HG02981 (cell line): Measurements from ENCODE around the gene COX6B1.
"Not testable (repeated sequence)": the region's sequence is repeated elsewhere in the genome, so short reads cannot be mapped to it uniquely, and the experiment has no call there.

ENCODE experiments used
- ATAC-seq: cut with Tn5 transposase; IDR thresholded peaks from one replicate; pipeline ENCODE4 v1.9.1; 2021; ENCODE audit warnings: mild to moderate bottlenecking, moderate library complexity; ENCODE audit not compliant: unreplicated experiment

COX6B1 gene

DNA sequence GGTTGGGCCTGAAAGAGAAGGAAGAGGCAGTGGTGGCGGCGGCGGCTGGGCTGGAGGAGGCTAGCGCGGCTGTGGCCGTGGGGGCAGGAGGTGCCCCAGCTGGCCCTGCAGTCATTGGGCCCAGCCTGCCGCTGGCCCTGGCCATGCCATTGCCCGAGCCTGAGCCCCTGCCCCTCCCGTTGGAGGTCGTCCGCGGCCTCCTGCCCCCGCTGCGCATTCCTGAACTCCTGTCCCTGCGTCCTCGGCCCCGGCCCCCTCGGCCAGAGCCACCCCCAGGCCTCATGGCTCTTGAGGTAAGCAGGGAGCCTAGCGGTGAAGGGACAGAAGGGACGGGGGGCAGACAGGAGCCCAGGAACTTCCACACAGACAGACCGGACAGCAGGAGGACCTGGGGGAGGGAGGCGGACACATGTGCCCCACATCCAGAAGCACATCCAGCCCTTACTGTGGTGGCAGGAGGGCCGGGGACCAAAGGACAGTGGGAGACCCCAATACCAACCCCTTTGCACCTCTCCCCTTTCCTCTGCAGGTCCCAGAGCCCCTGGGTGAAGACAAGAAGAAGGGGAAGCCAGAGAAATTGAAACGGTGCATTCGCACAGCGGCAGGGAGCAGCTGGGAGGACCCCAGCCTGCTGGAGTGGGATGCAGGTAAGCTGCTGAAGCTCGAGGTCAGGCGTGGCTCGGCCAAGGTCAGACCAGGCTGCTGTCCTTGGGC is 14.2 kb upstream of the COX6B1 start:
- no peak for ATAC-seq

DNA sequence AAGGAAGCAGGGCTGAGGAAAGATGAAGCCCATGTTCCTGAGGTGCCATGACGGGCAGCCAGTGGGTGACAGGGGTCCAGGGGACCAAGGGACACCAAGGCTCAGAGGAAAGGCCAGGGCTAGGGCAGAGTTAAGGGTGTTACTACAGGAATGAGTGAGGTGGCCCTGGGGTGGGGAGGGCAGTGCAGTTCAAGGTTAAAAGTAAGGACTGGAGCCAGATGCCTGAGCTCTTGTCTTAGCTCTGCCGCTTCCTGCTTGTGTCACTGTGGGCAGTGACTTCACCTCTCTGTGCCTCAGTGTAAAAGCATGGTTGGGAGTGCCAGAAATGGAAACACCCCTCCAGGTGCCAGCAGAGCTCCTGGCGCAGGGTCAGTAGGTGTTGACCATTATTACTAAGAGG is 11.5 kb upstream of the COX6B1 start:
- ATAC-seq: no peak

DNA sequence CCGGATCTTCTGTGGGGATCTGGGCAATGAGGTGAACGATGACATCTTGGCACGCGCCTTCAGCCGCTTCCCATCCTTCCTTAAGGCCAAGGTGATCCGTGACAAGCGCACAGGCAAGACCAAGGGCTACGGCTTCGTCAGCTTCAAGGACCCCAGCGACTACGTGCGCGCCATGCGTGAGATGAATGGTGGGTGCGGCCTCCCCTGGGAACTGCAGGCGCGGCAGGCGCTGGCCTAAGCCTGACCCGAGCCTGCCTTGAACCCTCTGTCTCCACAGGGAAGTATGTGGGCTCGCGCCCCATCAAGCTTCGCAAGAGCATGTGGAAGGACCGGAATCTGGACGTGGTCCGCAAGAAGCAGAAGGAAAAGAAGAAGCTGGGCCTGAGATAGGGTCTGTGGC is 11.0 kb upstream of the COX6B1 start:
- no peak for ATAC-seq

DNA sequence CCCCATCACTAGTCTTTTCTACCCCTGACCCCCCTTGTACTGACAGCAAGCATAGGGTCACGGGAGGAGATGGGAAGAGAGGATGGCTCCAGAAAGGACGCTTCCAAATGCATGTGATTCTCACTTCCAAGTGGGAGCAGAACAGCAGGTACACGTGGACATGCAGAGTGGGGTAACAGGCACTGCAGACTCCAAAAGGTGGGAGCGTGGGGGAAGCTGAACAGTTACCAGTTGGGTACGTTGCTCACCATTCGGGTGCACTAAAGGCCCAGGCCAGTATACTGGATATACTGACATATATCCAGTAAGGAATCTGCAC is 8.8 kb upstream of the COX6B1 start:
- ATAC-seq: no peak

DNA sequence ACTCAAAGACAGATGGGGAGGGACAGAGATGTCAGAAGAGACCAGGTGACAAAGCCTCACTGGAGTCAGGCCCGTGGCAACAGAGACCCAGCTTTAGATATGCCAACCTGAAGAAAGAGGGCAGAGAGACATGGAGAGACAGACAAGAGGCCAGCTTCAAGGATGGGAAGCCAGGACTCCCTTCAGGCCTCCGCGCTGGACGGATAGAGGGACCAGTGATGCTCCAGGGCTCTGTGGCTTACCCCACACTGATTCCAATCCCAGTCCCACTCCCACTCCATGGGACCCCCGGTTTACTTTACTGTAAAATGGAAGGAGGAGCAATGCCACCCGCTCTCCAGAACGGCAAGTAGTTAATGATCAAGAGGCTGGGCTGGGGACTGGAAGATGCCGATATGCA is 8.3 kb upstream of the COX6B1 start:
- no peak for ATAC-seq

DNA sequence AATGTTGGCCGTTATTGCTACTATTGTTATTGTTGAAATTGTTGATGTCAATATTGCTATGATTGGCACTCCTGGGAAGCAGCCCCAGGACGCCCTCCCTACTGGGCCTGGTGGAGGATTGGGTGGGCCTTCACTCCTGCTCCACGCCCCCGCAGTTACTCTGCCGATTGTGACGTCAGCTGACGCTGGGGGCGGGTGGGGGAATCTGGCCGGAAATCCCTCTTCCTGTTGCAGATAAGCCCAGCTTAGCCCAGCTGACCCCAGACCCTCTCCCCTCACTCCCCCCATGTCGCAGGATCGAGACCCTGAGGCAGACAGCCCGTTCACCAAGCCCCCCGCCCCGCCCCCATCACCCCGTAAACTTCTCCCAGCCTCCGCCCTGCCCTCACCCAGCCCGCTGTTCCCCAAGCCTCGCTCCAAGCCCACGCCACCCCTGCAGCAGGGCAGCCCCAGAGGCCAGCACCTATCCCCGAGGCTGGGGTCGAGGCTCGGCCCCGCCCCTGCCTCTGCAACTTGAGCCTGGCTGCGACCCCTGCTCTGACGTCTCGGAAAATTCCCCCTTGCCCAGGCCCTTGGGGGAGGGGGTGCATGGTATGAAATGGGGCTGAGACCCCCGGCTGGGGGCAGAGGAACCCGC is 6.5 kb upstream of the COX6B1 start, which contains the start of gene ETV2:
ETV2 (plus strand) TSS at position 231 of the 637 bp plus-strand sequence. CDS start 716 bp downstream, outside the sequence.
- ATAC-seq: no peak

DNA sequence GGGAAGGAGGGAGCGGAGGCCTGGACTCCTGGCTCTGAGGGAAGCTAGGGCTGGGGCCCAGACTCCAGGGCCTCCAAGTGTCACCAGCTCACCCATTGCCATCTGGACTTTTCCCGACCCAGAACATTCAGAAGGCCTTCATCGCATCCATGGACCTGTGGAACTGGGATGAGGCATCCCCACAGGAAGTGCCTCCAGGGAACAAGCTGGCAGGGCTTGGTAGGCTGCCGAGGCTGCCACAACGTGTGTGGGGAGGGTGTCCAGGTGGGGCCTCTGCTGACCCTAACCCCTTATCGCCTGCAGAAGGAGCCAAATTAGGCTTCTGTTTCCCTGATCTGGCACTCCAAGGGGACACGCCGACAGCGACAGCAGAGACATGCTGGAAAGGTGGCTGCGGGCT is 5.8 kb upstream of the COX6B1 start:
- ATAC-seq: no peak

DNA sequence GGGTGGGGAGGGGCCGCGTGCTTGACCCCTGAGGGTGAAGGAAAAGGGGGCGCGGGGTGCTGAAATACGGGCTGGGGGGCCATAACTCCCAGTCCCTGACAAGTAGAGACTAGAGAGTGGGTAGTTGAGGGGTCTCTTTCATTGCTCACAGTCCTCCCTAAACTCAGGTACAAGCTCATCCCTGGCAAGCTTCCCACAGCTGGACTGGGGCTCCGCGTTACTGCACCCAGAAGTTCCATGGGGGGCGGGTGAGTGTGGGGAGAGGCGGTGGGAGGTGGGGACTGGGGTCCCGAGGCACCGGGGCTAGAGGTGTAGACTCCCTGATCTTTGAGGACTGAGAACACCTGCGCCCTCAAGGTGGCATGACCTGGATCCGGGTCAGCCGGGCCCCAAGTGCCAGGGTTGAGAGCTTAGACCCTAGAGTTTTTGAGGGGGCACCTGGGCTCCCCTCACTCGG is 5.3 kb upstream of the COX6B1 start:
- no peak for ATAC-seq

DNA sequence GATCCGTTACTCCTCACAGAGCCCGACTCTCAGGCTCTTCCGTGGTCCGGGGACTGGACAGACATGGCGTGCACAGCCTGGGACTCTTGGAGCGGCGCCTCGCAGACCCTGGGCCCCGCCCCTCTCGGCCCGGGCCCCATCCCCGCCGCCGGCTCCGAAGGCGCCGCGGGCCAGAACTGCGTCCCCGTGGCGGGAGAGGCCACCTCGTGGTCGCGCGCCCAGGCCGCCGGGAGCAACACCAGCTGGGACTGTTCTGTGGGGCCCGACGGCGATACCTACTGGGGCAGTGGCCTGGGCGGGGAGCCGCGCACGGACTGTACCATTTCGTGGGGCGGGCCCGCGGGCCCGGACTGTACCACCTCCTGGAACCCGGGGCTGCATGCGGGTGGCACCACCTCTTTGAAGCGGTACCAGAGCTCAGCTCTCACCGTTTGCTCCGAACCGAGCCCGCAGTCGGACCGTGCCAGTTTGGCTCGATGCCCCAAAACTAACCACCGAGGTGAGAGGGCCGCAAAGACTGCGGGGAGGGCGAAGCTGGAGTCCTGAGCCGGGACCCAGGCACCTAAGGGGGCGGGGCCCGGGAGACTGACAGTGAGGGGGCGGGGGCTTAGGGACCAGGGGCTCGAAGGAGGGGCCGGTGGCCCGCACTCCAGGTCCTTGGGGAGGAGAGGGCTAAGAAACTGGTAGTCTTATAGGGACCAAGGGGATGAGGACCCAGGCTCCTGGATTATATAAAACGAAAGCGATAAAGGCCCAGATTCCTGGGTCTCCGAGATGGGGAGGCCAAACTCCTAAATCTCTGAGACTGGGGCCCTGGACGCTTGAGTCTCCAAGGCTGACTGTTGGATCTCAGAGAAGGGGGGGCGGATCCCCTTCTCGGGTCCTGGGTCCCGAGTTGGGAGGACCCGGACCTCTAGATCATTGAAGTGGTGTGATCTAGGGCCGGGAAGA is 4.6 kb upstream of the COX6B1 start:
- peak; percentile 40 for ATAC-seq

DNA sequence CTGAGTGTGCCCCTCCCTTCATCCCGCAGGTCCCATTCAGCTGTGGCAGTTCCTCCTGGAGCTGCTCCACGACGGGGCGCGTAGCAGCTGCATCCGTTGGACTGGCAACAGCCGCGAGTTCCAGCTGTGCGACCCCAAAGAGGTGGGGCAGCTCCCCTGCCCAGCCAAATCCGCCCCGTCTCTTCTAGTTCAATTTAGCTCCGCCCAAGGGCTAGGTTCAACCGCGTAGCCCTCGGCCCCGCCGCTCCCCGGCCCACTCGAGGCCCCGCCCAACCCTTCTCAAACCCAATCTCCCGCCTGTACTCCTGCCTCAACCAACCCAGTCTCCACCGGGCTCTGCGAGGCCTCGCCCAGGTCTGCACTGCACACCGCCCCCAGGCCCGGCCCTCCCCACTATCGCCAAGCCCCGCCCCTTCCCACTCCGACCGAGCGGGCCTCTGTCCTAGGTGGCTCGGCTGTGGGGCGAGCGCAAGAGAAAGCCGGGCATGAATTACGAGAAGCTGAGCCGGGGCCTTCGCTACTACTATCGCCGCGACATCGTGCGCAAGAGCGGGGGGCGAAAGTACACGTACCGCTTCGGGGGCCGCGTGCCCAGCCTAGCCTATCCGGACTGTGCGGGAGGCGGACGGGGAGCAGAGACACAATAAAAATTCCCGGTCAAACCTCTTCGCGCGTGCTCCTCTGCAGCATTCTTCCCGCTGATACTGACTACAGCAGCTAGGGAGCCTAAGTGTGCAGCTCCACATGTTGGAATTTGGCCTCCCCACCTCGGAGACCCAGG is 3.7 kb upstream of the COX6B1 start:
- peak; percentile 64 for ATAC-seq

DNA sequence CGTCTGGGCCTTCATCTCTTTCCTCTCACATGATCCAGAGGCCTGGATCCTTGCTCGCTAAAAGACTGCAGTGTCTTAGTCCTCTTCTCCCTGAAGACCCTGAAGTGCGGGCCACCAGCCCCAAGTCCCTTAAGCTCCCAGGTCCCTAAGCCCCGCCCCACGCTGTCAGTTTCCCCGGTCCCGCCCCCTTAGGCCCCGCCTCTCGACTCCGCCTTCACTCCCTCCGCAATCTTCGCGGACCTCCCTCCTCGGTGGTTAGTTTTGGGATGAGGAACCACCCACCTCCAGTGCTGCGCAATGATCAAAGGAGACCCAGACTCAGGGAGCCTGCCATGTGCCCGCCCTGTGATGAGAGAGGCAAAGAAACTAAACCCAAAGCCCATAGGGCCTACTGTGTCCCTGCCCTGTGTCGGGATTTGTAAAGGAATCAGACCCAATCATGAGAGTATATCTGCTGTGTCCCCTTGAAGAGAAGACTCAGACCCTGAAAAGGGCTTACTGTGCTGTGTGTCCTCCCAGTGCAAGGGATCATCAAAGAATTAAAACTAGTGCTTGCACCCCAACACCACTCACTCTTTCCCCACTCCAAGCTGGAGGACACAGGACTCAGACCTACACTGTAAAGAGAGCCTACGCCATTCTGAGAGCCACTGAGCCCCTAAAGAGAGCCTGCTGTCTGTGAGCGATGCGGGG is 3.0 kb upstream of the COX6B1 start:
- no peak for ATAC-seq

DNA sequence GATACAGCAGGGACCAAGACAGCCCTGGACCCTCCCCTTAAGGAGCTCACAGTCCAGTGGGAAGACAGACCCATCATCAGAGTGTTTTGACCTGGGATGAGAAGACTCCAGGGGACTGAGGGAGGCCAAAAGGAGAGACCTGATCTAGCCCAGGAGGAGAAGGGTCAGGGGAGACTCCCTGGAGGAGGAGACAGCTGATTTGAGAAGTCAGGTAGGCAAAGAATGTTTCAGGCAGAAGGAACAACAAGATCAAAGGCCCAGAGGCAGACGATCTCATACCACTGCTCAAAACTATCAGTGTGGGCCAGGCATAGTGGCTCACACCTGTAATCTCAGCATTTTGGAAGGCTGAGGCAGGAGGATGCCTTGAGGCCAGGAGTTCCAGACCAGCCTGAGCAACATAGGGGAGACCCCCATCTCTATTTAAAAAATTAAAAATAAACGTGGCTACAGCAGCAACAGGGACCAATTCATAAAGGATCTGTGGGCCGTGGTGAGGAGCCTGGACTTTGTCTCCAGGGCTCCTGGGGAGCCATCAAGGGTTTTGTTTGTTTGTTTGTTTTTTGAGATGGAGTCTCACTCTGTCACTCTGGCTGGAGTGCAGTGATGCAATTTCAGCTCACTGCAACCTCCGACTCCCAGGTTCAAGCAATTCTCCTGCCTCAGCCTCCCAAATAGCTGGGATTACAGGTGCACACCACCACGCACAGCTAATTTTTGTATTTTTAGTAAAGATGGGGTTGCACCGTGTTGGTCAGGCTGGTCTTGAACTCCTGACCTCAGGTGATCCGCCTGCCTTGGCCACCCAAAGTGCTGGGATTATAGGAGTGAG is 2.2 kb upstream of the COX6B1 start:
- no peak for ATAC-seq

DNA sequence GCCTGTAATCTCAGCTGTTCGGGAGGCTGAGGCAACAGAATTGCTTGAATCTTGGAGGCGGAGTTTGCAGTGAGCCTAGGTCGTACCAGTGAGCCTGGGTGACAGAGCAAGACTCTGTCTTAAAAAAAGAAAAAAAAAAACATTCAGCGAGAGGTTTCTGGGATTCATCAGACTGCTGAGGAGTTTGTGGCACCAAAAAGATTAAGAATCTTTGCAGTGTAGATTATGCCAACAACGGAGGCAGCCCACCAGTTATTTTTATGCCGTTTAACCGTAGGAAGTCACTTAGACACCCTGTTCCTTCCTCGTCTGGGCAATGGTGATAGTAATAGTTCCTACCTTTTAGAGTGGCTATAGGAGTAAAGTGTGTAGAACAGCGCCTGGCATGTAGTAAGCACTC is 2.5 kb downstream of the COX6B1 start:
- no peak for ATAC-seq

DNA sequence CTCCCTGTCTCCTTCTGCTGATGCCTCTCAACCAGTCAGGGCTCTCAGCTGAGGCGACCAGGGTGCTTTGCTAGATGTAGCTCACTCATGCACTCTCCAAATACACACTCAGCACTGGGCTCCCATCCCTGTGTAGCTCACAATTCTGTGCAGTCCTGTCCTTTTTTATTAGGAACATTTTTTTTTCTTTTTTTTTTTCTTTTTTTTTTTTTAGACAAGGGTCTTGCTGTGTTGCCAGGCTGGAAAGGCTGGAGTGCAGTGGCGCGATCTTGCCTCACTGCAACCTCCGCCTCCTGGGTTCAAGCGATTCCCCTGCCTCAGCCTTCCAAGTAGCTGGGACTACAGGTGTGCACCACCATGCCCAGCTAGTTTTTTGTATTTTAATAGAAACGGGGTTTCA is 6.7 kb downstream of the COX6B1 start:
- ATAC-seq: not testable (repeated sequence)

DNA sequence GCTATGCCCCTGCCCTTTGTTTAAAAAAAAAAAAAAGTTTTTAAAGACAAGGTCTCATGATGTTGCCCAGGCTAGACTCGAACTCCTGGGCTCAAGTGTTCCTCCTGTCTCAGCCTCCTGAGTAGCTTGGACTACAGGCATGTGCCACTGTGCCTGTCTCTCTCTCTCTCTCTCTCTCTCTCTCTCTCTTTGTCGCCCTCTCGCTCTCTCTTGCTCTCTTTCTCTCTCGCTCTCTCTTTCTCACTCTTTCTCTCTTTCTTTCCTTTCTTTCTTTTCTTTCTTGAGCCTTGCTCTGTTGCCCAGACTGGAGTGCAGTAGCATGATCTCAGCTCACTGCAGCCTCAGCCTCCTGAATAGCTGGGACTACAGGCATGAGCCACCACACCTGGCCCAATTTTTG is 7.5 kb downstream of the COX6B1 start:
- ATAC-seq: no peak

DNA sequence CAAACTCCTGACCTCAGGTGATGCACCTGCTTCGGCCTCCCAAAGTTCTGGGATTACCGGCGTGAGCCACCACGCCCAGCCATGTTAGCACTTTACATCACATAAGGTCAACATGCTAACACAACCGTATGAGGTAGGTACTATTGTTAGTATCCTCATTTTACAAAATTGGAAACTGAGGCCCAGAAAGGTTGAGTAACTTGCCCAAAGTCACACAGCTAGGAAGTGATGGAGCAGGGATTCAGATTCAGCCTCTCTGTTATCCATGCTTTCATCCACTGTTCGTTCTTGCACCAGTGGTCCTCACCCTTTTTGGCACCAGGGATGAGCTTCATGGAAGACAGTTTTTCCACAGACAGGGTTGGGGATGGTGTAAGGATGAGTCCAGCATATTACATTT is 8.6 kb downstream of the COX6B1 start:
- no peak for ATAC-seq

DNA sequence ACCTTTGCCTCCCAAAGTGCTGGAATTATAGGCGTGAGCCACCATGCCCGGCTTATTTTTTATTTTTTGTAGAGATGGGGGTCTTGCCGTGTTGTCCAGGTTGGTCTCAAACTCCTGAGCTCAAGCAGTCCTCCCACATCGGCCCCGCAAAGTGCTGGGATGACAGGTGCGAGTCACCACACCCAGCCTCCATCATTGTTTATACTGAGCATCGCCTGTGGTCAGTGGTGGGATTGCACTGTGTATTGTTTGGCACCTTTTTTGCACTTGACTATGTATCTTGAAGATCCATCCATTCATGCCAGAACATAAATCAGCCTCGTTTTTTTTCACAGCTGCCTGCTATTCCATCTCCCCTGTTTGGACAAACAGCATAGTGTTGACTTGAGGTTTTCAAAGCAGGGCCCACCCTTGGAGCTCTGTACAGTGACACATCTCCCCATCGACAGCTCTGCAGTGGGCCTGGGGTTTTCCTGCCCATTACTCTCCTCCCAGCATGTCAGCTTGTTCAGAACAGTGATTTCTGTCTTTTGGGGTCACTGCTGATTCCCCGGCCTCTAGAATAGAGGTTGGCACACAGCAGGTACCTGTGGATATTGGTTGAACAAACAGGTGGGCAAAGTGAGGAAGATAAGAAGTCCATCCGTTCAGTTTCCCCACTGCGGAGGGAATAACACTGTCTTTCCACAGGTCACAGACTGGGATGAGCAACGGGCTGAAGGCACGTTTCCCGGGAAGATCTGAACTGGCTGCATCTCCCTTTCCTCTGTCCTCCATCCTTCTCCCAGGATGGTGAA is 10.0 kb downstream of the COX6B1 start:
- no peak for ATAC-seq

DNA sequence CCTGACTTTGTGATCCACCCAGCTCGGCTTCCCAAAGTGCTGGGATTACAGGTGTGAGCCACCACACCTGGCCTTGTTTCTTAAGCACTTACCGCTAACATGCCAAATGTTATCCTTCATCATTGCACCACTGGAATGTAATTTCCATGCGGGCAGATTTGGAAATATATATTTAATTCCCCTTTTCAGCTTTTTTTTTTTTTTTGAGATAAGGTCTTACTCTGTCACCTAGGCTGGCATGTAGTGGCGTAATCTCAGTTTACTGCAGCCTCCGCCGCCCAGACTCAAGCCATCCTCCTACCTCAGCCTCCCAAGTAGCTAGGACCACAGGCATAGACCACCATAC is 13.8 kb downstream of the COX6B1 start:
- ATAC-seq: no peak

DNA sequence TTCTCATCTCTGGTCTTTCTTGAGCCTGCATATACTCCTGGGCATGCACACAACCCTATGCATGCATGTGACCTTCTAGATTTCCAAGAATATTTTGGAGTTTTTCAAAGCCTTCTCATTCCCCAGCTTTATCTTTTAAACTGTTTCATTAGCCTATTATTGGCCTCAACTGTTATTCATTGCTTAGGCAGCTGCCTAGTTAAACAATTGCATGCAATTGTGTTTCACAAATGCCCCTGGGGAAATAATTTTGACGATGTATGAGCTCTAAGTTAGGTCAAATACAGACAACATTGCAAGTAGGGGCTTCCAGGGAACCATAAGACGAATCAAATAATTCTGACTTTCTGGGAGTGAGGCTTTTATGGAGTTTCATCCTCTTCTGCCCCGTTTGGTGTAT is 15.9 kb downstream of the COX6B1 start:
- ATAC-seq: no peak
